Trophoblast cell (in vitro differentiated cells and primary cell): ENCODE results near the gene GYG2. TPM values are rescaled to one million over a fixed set of nuclear protein-coding genes. Genes with fewer than 3 reads are reported as not detected.
A peak's percentile ranks its signal among the peaks of the same experiment; 100 is the strongest.
"Not testable (repeated sequence)": the region's sequence is repeated elsewhere in the genome, so short reads cannot be mapped to it uniquely, and the experiment has no call there.

Source experiments
- DNase-seq, 2 donors: peaks; one replicate each; pipeline ENCODE4 v3.0.0-alpha.2; 2016
- H2AFZ ChIP-seq: 2 replicates; pipeline ENCODE4 v1.6.1; 2013; ENCODE audit warnings: low read length, moderate library complexity, mild to moderate bottlenecking; ENCODE audit not compliant: insufficient read depth, poor library complexity
- H2AK5ac ChIP-seq: 2 replicates; pipeline ENCODE4 v1.6.1; 2013; ENCODE audit warnings: mild to moderate bottlenecking, low read length
- H2BK120ac ChIP-seq: 2 replicates; pipeline ENCODE4 v1.6.1; 2013; ENCODE audit warnings: low read length, mild to moderate bottlenecking, moderate library complexity; ENCODE audit not compliant: insufficient read depth, poor library complexity
- H2BK12ac ChIP-seq: 2 replicates; pipeline ENCODE4 v1.6.1; 2013; ENCODE audit warnings: mild to moderate bottlenecking, low read length, moderate library complexity
- H2BK5ac ChIP-seq: 2 replicates; pipeline ENCODE4 v1.6.1; 2013; ENCODE audit warnings: low read length, low read depth, moderate library complexity, mild to moderate bottlenecking; ENCODE audit not compliant: poor library complexity
- H3K14ac ChIP-seq: 2 replicates; pipeline ENCODE4 v1.6.1; 2013; ENCODE audit warnings: mild to moderate bottlenecking, low read length
- H3K18ac ChIP-seq: 2 replicates; pipeline ENCODE4 v1.6.1; 2013; ENCODE audit warnings: mild to moderate bottlenecking, low read length
- H3K23ac ChIP-seq: 2 replicates; pipeline ENCODE4 v1.6.1; 2013; ENCODE audit warnings: low read length
- H3K27ac ChIP-seq: 2 replicates; pipeline ENCODE4 v1.5.1; 2013; ENCODE audit warnings: low read depth, mild to moderate bottlenecking, inconsistent platforms, low read length, moderate library complexity
- H3K27me3 ChIP-seq: 2 replicates; pipeline ENCODE4 v1.6.1; 2013; ENCODE audit warnings: inconsistent platforms, mild to moderate bottlenecking, low read length, moderate library complexity; ENCODE audit not compliant: insufficient read depth
- H3K36me3 ChIP-seq, 2 experiments: 1 replicate in 1 of 2; 2 replicates in 1 of 2; pipeline ENCODE4 v1.6.1; 2013; ENCODE audit warnings: low read length in 2 of 2, mild to moderate bottlenecking in 2 of 2, moderate library complexity in 1 of 2; ENCODE audit not compliant: insufficient read depth in 2 of 2, control insufficient read depth in 1 of 2
- H3K4ac ChIP-seq: 2 replicates; pipeline ENCODE4 v1.6.1; 2013; ENCODE audit warnings: low read depth, mild to moderate bottlenecking, low read length, moderate library complexity
- H3K4me1 ChIP-seq, 2 experiments: 1 replicate in 1 of 2; 2 replicates in 1 of 2; pipeline ENCODE4 v1.6.1; 2013; ENCODE audit warnings: low read length in 2 of 2, mild to moderate bottlenecking in 2 of 2, moderate library complexity in 1 of 2; ENCODE audit not compliant: insufficient read depth in 2 of 2, control insufficient read depth in 1 of 2
- H3K4me2 ChIP-seq: 2 replicates; pipeline ENCODE4 v1.6.1; 2013; ENCODE audit warnings: inconsistent platforms, mild to moderate bottlenecking, low read length, moderate library complexity
- H3K4me3 ChIP-seq: 2 replicates; pipeline ENCODE4 v1.5.1; 2013; ENCODE audit warnings: mild to moderate bottlenecking, low read depth, low read length, inconsistent platforms
- H3K79me1 ChIP-seq: one replicate; pipeline ENCODE4 v1.6.1; 2013; ENCODE audit warnings: low read length
- H3K79me2 ChIP-seq: 2 replicates; pipeline ENCODE4 v1.6.1; 2013; ENCODE audit warnings: low read length, mild to moderate bottlenecking; ENCODE audit not compliant: control insufficient read depth, insufficient read depth, poor library complexity
- H3K9ac ChIP-seq: 2 replicates; pipeline ENCODE4 v1.6.1; 2013; ENCODE audit warnings: mild to moderate bottlenecking, low read length
- H3K9me3 ChIP-seq: 2 replicates; pipeline ENCODE4 v1.6.1; 2013; ENCODE audit warnings: low read depth, mild to moderate bottlenecking, control low read depth, inconsistent platforms, low read length; ENCODE audit not compliant: insufficient read depth
- H4K12ac ChIP-seq: 2 replicates; pipeline ENCODE4 v1.6.1; 2013; ENCODE audit warnings: low read depth, mild to moderate bottlenecking, low read length, moderate library complexity
- H4K8ac ChIP-seq: 2 replicates; pipeline ENCODE4 v1.6.1; 2013; ENCODE audit warnings: low read depth, mild to moderate bottlenecking, low read length, moderate library complexity
- H4K91ac ChIP-seq: one replicate; pipeline ENCODE4 v1.6.1; 2013; ENCODE audit warnings: low read depth, mild to moderate bottlenecking, low read length, moderate library complexity
- WGBS: extraction: QIAGEN DNeasy Blood & Tissue Kit; methylation state at CpG from one replicate; pipeline ENCODE4 v1.1.7; 2013; ENCODE audit warnings: missing lambda C conversion rate; ENCODE audit not compliant: insufficient read length, insufficient coverage; ENCODE audit errors: extremely low coverage; 5-methylcytosine and 5-hydroxymethylcytosine counted together
- polyA plus RNA-seq: library from polyadenylated mRNA; stranded (reverse); fragments of 200-250 nt; gene quantifications from 2 replicates; pipeline ENCODE4 v1.2.3, GENCODE V29; 2013

GYG2 gene
- 17.8 and 18.9 TPM in 2 replicates for polyA plus RNA-seq

- WGBS, result no CpG with 5 or more reads among the region's 56 CpGs
- H4K8ac ChIP-seq, result peak within 1 kb of the TSS; percentile 33
- H3K9me3 ChIP-seq, result no peaks in the 10 kb centered on the region
- peak within 1 kb of the TSS; percentile 4 for H4K91ac ChIP-seq
- H4K12ac ChIP-seq, result peak within 1 kb of the TSS; percentile 27
- no peak within 1 kb of the TSS for H3K27ac ChIP-seq
- H3K27me3 ChIP-seq, result no peaks in the 10 kb centered on the region
- H3K9ac ChIP-seq, result no peak within 1 kb of the TSS
- no peak within 1 kb of the TSS for H2AFZ ChIP-seq
- H3K4me1 ChIP-seq, result peaks cover 0 to 7% of the 10 kb centered on the region in 2 experiments
- DNase-seq, result peak in 1 of 2 donors; percentile 3
- H2AK5ac ChIP-seq, result no peak within 1 kb of the TSS
- peak within 1 kb of the TSS; percentile 83 for H3K4me3 ChIP-seq
- H3K36me3 ChIP-seq, result peaks cover 0 to 6% of the 10 kb centered on the region in 2 experiments
- peaks cover 3% of the 10 kb centered on the region for H3K79me2 ChIP-seq
- H3K79me1 ChIP-seq, result peaks cover 3% of the 10 kb centered on the region
- H3K4me2 ChIP-seq, result peak within 1 kb of the TSS; percentile 64
- H2BK12ac ChIP-seq, result no peak within 1 kb of the TSS
- H3K4ac ChIP-seq, result no peak within 1 kb of the TSS
- no peak within 1 kb of the TSS for H2BK120ac ChIP-seq
- no peak within 1 kb of the TSS for H3K23ac ChIP-seq
- H3K14ac ChIP-seq, result peak within 1 kb of the TSS; percentile 32
- H2BK5ac ChIP-seq, result no peak within 1 kb of the TSS
- no peak within 1 kb of the TSS for H3K18ac ChIP-seq
Observed at GRCh38 chrX:2828344-2828958, at the start of gene GYG2. GYG2 (plus strand) TSS chrX:2828930; CDS start chrX:2830189, 1,259 bp downstream.

- not testable (repeated sequence) for H3K27ac ChIP-seq, H2BK5ac ChIP-seq, H2AK5ac ChIP-seq, H3K4me3 ChIP-seq, H2BK120ac ChIP-seq, H3K9me3 ChIP-seq, H3K14ac ChIP-seq, H3K18ac ChIP-seq, H3K4ac ChIP-seq, H4K8ac ChIP-seq, H2BK12ac ChIP-seq, H3K79me1 ChIP-seq, DNase-seq, H3K23ac ChIP-seq, H3K4me2 ChIP-seq, H3K4me1 ChIP-seq, H3K36me3 ChIP-seq, H3K9ac ChIP-seq, H2AFZ ChIP-seq, H4K91ac ChIP-seq, H3K79me2 ChIP-seq, H3K27me3 ChIP-seq
- WGBS, result no CpG with 5 or more reads among the region's 12 CpGs
- H4K12ac ChIP-seq, result peak overlapping the region; percentile 18
Observed at GRCh38 chrX:2780472-2781225, 48.1 kb upstream of the GYG2 start.

GRCh38 chrX:2781226-2781571 is 47.5 kb upstream of the GYG2 start:
- no peak overlapping the region for H3K4me2 ChIP-seq
- no peak overlapping the region for H3K23ac ChIP-seq
- H3K4me1 ChIP-seq, result peaks cover 0 to 5% of the 10 kb centered on the region in 2 experiments
- no peak overlapping the region for H2BK5ac ChIP-seq
- H3K14ac ChIP-seq, result no peak overlapping the region
- H3K27me3 ChIP-seq, result no peaks in the 10 kb centered on the region
- H2AK5ac ChIP-seq, result no peak overlapping the region
- no peak overlapping the region for H3K27ac ChIP-seq
- no peak overlapping the region for H4K91ac ChIP-seq
- no peak overlapping the region for H3K18ac ChIP-seq
- no peak overlapping the region for H4K8ac ChIP-seq
- H3K36me3 ChIP-seq, result no peaks in the 10 kb centered on the region
- H3K79me1 ChIP-seq, result no peaks in the 10 kb centered on the region
- no peak overlapping the region for H2BK12ac ChIP-seq
- H2BK120ac ChIP-seq, result no peak overlapping the region
- no peaks in the 10 kb centered on the region for H3K79me2 ChIP-seq
- no peak for DNase-seq
- H3K9me3 ChIP-seq, result no peaks in the 10 kb centered on the region
- H3K4me3 ChIP-seq, result no peak overlapping the region
- WGBS, result no CpG with 5 or more reads among the region's 1 CpG
- no peak overlapping the region for H2AFZ ChIP-seq
- no peak overlapping the region for H3K9ac ChIP-seq
- no peak overlapping the region for H3K4ac ChIP-seq
- no peak overlapping the region for H4K12ac ChIP-seq

GRCh38 chrX:2781698-2782097 is 47.0 kb upstream of the GYG2 start:
- Histone ChIP-seq H3K79me2 (no peaks in the 10 kb centered on the region), H2AK5ac (no peak overlapping the region), H3K4me1 (peaks cover 0 to 5% of the 10 kb centered on the region in 2 experiments), H4K8ac (no peak overlapping the region), H3K4me2 (no peak overlapping the region), H4K12ac (no peak overlapping the region), H2BK120ac (no peak overlapping the region), H3K27ac (no peak overlapping the region), H3K4ac (no peak overlapping the region), H3K18ac (no peak overlapping the region), H3K36me3 (no peaks in the 10 kb centered on the region), H3K9me3 (no peaks in the 10 kb centered on the region), H3K9ac (no peak overlapping the region), H2BK12ac (no peak overlapping the region), H2AFZ (no peak overlapping the region), H2BK5ac (no peak overlapping the region), H3K23ac (no peak overlapping the region), H3K27me3 (no peaks in the 10 kb centered on the region), H3K14ac (no peak overlapping the region), H4K91ac (no peak overlapping the region), H3K4me3 (no peak overlapping the region), H3K79me1 (no peaks in the 10 kb centered on the region)
- no peak for DNase-seq
- WGBS, result no CpG with 5 or more reads among the region's 6 CpGs
